Fibroblast of pulmonary artery (primary cell): ENCODE results near the gene C14orf119.

ENCODE experiments used
- DNase-seq: peaks from one replicate; pipeline ENCODE4 v3.0.0-alpha.2; 2010; ENCODE audit warnings: low read depth
- H3K4me3 ChIP-seq: replicated peaks from 2 replicates; pipeline ENCODE4 v1.5.1; 2011; ENCODE audit warnings: low read depth, mild to moderate bottlenecking, control low read depth, low read length, moderate library complexity
- CTCF ChIP-seq: IDR thresholded peaks from 2 replicates; pipeline ENCODE4 v1.5.1; 2011; ENCODE audit warnings: mild to moderate bottlenecking, control low read depth, low read length, inconsistent platforms; ENCODE audit errors: missing control alignments

C14orf119 gene

DNA sequence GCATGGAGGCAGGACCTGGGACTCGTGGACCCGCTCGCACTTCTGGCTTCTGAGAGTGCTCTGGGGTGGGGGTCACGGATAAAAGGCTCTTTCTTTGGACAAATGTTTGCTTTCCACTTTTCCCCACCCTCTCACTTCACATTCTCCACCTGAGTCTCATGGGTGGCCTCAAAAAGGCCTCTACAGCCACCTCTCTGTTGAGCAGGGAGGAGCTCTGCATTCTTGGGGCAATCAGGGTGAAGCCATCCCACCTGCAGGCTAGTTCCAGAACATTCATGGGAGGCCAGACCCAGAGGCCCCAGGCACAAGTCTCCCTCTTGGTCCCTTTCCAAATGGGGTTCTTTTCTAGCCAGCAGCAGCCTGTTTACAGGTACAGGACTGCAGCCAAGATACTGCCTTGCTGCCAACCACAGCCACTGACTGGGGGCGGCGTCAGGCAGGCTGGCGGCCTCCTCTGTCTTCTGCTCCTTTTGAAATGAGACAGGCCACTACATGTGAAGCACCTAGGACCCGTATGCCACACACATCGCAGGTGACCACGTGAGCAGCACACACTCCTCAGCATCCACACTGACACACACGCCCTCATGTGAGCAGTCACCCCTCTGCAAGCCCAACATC lies 42.0 kb downstream of the C14orf119 start:
- no peak overlapping the region for H3K4me3 ChIP-seq
- DNase-seq, result no peak
- no peak for TF ChIP-seq CTCF

GRCh38 chr14:23137813-23138535 lies 42.7 kb downstream of the C14orf119 start:
- no peak for TF ChIP-seq CTCF
- no peak overlapping the region for H3K4me3 ChIP-seq
- DNase-seq, result no peak

- no peak for DNase-seq
- no peak for TF ChIP-seq CTCF
- H3K4me3 ChIP-seq, result no peak overlapping the region
Measured at GRCh38 chr14:23139874-23140273, 44.6 kb downstream of the C14orf119 start.

GRCh38 chr14:23140371-23140770 lies 45.1 kb downstream of the C14orf119 start:
- no peak overlapping the region for H3K4me3 ChIP-seq
- TF ChIP-seq CTCF, result no peak
- no peak for DNase-seq

GRCh38 chr14:23141706-23142444 lies 46.6 kb downstream of the C14orf119 start:
- TF ChIP-seq CTCF, result no peak
- DNase-seq, result peak; percentile 78
- H3K4me3 ChIP-seq, result no peak overlapping the region

- no peak for TF ChIP-seq CTCF
- H3K4me3 ChIP-seq, result no peak overlapping the region
- DNase-seq, result no peak
Measured at GRCh38 chr14:23142826-23143225, 47.5 kb downstream of the C14orf119 start.
